ENCODE data around the gene SCIN.

- TF ChIP-seq CTCF (IDR thresholded peaks at IDR 0.05) = no peak
- TF ChIP-seq ZFX (IDR thresholded peaks at IDR 0.05; ENCODE audit: borderline replicate concordance) = no peak
Measured at GRCh38 chr7:12695965-12696364, 125.4 kb downstream of the SCIN start.
